Right atrium auricular region (tissue), 2 donors: ENCODE results near the gene ZRANB3. TPM values are rescaled to one million over a fixed set of nuclear protein-coding genes. Genes with fewer than 3 reads are reported as not detected.

Experiments used
- DNase-seq: peaks from one replicate; pipeline ENCODE4 v3.0.0-alpha.2; 2019; ENCODE audit warnings: low spot score
- H3K27ac ChIP-seq, 2 donors: fragments of 200-600 bp; sonication (generic); 1 replicate in 1 of 2; 2 replicates in 1 of 2; pipeline ENCODE4 v1.5.1; 2016 to 2019
- H3K27me3 ChIP-seq, 2 donors: fragments of 200-600 bp; sonication (generic); one replicate each; pipeline versions ENCODE4 v1.5.1 to v1.6.0; 2017 to 2019
- H3K36me3 ChIP-seq: fragments of 200-600 bp; sonication (generic); one replicate; pipeline ENCODE4 v1.5.1; 2016
- H3K4me1 ChIP-seq, 2 donors: fragments of 200-600 bp; sonication (generic); one replicate each; pipeline versions ENCODE4 v1.5.1 to v1.6.0; 2017 to 2019
- H3K4me3 ChIP-seq, 2 donors: fragments of 200-600 bp; sonication (generic); 1 replicate in 1 of 2; 2 replicates in 1 of 2; pipeline ENCODE4 v1.5.1; 2017 to 2019; ENCODE audit warnings: mild to moderate bottlenecking in 1 of 2, moderate library complexity in 1 of 2
- H3K9me3 ChIP-seq, 2 donors: fragments of 200-600 bp; sonication (generic); one replicate each; pipeline ENCODE4 v1.5.1; 2019
- total RNA-seq, 2 donors: library from RNA; depleted of rRNA; stranded (reverse); fragments of >200 nt; gene quantifications; one replicate each; pipeline ENCODE4 v1.1.0, GENCODE V29; 2016
- TF ChIP-seq, protein P1 (sequence below), 2 donors: fragments of 200-600 bp; sonication (generic); IDR thresholded peaks; one replicate each; pipeline ENCODE4 v1.5.1; 2019; ENCODE audit warnings: antibody characterized with exemption in 2 of 2

ZRANB3 gene
- total RNA-seq, 2 donors from 2014 or later, result 1.6 to 2.3 TPM

DNA sequence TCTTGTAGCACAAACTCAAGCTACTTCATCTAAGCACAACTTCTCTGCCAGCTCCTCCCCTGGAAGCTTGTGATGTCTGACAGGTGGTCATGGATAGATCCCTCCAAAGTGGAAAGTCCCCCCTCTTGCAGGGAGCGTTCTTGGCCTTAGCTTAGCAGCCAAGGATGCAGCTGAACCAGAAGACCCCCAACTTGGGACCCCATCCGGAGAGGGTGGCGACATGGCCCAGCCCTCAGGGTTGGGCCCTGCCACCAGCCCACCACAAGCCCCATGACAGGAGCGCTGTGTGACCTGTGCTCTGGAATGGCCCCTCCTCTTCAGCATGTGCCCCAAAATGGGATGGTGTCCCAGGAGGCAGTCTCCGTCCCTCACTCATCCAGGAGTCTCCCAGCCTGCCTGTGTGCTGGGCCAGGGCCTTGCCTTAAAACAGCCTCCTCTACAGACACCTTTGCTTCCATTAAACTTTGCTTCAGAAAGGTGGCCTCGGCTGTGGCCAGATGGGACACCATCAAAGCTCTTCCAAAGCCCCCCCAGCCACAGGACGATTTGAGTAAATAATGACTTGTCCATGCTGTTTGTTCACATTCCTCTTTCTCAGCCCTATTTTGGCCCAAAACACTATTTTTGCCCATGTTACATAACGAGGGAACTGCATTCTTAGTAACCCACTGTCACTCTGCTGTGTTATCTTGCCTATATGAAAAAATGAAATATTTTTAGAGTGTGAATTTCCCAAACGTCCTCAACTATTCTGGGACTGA lies 356.8 kb downstream of the ZRANB3 start:
- H3K27ac ChIP-seq, result no peak overlapping the region
- H3K9me3 ChIP-seq, result peaks cover 0 to 5% of the 10 kb centered on the region in 2 donors
- H3K4me3 ChIP-seq, result no peak overlapping the region
- peaks cover 24% of the 10 kb centered on the region for H3K36me3 ChIP-seq
- H3K27me3 ChIP-seq, result no peaks in the 10 kb centered on the region
- H3K4me1 ChIP-seq, result no peaks in the 10 kb centered on the region
- TF ChIP-seq, protein P1, sequence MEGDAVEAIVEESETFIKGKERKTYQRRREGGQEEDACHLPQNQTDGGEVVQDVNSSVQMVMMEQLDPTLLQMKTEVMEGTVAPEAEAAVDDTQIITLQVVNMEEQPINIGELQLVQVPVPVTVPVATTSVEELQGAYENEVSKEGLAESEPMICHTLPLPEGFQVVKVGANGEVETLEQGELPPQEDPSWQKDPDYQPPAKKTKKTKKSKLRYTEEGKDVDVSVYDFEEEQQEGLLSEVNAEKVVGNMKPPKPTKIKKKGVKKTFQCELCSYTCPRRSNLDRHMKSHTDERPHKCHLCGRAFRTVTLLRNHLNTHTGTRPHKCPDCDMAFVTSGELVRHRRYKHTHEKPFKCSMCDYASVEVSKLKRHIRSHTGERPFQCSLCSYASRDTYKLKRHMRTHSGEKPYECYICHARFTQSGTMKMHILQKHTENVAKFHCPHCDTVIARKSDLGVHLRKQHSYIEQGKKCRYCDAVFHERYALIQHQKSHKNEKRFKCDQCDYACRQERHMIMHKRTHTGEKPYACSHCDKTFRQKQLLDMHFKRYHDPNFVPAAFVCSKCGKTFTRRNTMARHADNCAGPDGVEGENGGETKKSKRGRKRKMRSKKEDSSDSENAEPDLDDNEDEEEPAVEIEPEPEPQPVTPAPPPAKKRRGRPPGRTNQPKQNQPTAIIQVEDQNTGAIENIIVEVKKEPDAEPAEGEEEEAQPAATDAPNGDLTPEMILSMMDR (IDR thresholded peaks at IDR 0.05), result no peak
- DNase-seq, result no peak

DNA sequence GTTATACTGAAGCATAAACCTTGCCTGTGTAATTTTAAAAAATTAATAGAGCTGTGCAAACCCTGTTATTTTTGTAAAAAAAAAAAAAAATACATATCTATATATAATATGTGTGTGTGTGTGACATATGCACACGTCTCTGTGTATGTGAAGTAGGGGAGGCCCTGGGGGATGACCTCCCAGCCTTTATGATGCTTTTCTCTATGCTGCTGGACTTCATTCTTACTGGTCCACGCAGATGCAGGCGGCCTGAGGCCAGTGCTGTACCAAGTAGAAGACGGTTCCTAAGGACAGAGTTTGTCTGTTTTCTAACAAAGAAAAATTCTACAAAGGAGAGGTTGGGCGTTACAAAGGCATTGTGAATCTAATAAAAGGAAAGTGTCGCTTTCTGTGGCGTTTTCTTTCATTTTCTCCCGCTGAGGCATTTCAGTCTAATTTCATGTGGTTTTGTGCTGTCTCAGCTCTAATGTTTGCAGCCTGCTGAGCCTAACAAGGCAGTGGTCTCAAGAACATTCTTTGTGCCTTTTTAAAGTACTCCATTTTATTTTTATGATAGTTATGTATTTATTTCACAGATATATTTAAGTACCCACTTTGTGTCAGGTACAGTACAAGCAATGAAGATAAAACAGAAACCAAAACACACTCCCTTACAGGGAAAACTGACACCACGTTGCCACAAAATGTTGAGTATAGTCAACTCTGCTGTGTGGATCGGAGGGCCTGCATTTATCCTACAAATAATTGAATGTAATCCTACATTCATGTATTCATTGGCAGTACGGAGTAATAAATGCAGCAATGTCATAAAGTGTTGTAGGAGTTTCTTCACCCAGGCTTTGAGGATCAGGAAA lies 360.9 kb downstream of the ZRANB3 start:
- no peak for DNase-seq
- Histone ChIP-seq H3K27me3 (no peaks in the 10 kb centered on the region), H3K4me3 (no peak overlapping the region), H3K27ac (no peak overlapping the region), H3K4me1 (no peaks in the 10 kb centered on the region), H3K36me3 (peaks cover 57% of the 10 kb centered on the region), H3K9me3 (no peaks in the 10 kb centered on the region)
- TF ChIP-seq, protein P1 (IDR thresholded peaks at IDR 0.05), result no peak

DNA sequence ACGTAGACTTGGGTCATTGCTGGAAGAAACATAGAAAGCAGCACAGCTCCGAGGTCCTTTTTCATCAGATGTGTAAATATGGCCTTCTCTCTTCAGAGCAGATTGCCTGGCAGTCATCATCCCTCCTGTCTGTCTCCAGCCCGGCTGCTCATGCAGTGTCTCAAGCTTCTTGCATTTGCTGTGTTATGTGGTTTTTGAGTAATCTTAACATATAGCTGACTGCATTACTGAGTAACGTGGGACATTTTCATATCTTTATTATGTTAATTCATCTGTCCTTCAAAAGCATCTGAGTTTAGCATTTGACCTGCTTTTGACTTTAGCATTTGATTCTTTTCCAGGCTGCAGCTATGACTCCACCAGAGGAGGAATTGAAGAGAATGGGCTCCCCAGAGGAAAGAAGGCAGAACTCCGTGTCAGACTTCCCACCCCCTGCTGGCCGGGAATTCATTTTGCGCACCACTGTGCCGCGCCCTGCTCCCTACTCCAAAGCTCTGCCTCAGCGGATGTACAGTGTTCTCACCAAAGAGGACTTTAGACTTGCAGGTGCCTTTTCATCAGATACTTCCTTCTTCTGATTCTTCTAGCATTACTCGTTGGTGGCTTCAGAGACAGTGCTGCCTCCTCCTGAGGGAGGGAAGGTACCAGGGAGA lies 362.7 kb downstream of the ZRANB3 start:
- peaks cover 75% of the 10 kb centered on the region for H3K36me3 ChIP-seq
- no peaks in the 10 kb centered on the region for H3K9me3 ChIP-seq
- no peak overlapping the region for H3K4me3 ChIP-seq
- no peak for DNase-seq
- H3K4me1 ChIP-seq, result no peaks in the 10 kb centered on the region
- no peak overlapping the region for H3K27ac ChIP-seq
- no peaks in the 10 kb centered on the region for H3K27me3 ChIP-seq
- TF ChIP-seq, protein P1 (IDR thresholded peaks at IDR 0.05), result no peak

DNA sequence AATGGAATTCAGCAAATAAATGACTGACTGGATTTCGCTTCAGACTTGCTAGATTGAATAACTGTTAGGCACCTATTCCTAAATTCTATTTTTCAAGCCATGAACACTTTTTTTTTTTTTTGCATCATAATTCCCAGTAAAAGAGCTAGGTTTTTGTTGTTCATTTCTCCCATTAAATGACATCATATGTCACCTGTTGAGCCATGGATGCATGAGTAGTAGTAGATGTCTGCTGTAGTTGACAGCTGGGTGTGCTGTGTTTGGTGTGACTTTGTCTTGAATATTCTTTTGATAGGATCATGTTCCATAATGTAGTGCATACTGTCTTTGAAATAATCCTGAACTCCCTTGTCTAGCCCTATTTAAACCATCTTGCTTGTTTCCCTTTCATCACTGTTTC lies 363.7 kb downstream of the ZRANB3 start:
- no peaks in the 10 kb centered on the region for H3K4me1 ChIP-seq
- H3K9me3 ChIP-seq, result no peaks in the 10 kb centered on the region
- no peak for DNase-seq
- TF ChIP-seq, protein P1 (IDR thresholded peaks at IDR 0.05), result no peak
- peaks cover 85% of the 10 kb centered on the region for H3K36me3 ChIP-seq
- H3K27ac ChIP-seq, result no peak overlapping the region
- H3K27me3 ChIP-seq, result no peaks in the 10 kb centered on the region
- H3K4me3 ChIP-seq, result no peak overlapping the region

DNA sequence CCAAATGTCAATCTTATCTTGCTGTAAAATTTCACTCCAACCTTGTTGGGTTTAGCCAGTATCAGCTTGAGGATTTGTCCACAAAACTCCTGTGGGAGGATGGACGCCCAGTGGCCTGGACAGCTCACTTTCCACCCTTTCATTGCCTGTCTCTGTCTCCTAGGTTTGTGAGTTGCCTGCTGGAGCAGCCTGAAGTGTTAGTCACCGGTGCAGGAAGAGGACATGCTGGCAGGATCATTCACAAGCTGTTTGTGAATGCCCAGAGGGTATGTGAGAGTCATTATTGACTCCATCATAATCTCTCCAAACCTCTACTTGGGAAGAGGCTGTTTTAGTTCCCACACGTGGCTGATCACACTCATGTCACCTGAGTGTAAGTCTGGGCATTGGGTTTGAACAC lies 366.6 kb downstream of the ZRANB3 start:
- no peaks in the 10 kb centered on the region for H3K4me1 ChIP-seq
- no peak overlapping the region for H3K27ac ChIP-seq
- no peak for DNase-seq
- H3K27me3 ChIP-seq, result no peaks in the 10 kb centered on the region
- TF ChIP-seq, protein P1 (IDR thresholded peaks at IDR 0.05), result no peak
- H3K9me3 ChIP-seq, result no peaks in the 10 kb centered on the region
- peaks cover 70% of the 10 kb centered on the region for H3K36me3 ChIP-seq
- H3K4me3 ChIP-seq, result no peak overlapping the region
